WTC11 (cell line): ENCODE measurements around the gene SKIC8. TPM values are rescaled to one million over a fixed set of nuclear protein-coding genes. Genes with fewer than 3 reads are reported as not detected.

Experiments used
- ATAC-seq: fragments of 200-7000 bp; cut with Tn5 transposase; 2 replicates; pipeline ENCODE4 v1.10.0; 2021; ENCODE audit warnings: mild to moderate bottlenecking, moderate library complexity
- CTCF ChIA-PET: fragments of 300-600 bp; sonication (Branson Sonifier 250); formaldehyde crosslinking; loops from one replicate; lab custom pipeline; 2021; ENCODE audit warnings: antibody characterized with exemption; lab: Charles Lee
- POLR2A ChIA-PET: fragments of 350-600 bp; sonication (Branson Sonifier 250); formaldehyde crosslinking; loops from one replicate; lab custom pipeline; 2021; ENCODE audit warnings: antibody characterized with exemption; lab: Charles Lee
- DNase-seq: peaks from one replicate; pipeline ENCODE4 v3.0.0; 2021; ENCODE audit warnings: low spot score
- H3K27ac Mint-ChIP-seq: 2 replicates; pipeline ENCODE4 v1.8.0; 2021; ENCODE audit warnings: mixed read lengths
- H3K27me3 Mint-ChIP-seq: 2 replicates; pipeline ENCODE4 v1.8.0; 2021; ENCODE audit warnings: low read depth, mild to moderate bottlenecking, moderate library complexity, mixed read lengths
- H3K36me3 Mint-ChIP-seq: 2 replicates; pipeline ENCODE4 v1.8.0; 2021; ENCODE audit warnings: mixed read lengths
- H3K4me1 Mint-ChIP-seq: 2 replicates; pipeline ENCODE4 v1.8.0; 2022; ENCODE audit warnings: mixed read lengths
- H3K4me3 Mint-ChIP-seq: 2 replicates; pipeline ENCODE4 v1.8.0; 2021; ENCODE audit warnings: mild to moderate bottlenecking, moderate library complexity, mixed read lengths
- H3K9me3 Mint-ChIP-seq: 2 replicates; pipeline ENCODE4 v1.8.0; 2021; ENCODE audit warnings: mixed read lengths
- CTCF ChIP-seq: fragments of 200-600 bp; IDR thresholded peaks from 2 replicates; pipeline ENCODE4 v1.8.0; 2022; ENCODE audit warnings: antibody characterized with exemption
- HMGA2 ChIP-seq: fragments of 250-450 bp; sonication (Bioruptor Pico); IDR thresholded peaks from 2 replicates; pipeline ENCODE4 v1.4.0; 2021; ENCODE audit warnings: mild to moderate bottlenecking, moderate library complexity
- KAT7 ChIP-seq: sonication (generic); formaldehyde crosslinking; IDR thresholded peaks from 2 replicates; pipeline ENCODE4 v1.8.1; 2023; ENCODE audit warnings: missing genetic modification reagents, mild to moderate bottlenecking, borderline replicate concordance
- MLX ChIP-seq: sonication (generic); formaldehyde crosslinking; IDR thresholded peaks from 2 replicates; pipeline ENCODE4 v1.8.1; 2023; ENCODE audit warnings: mild to moderate bottlenecking, missing genetic modification reagents, moderate library complexity
- NFATC4 ChIP-seq: fragments of 250-450 bp; sonication (Bioruptor Pico); IDR thresholded peaks from 2 replicates; pipeline ENCODE4 v1.9.0; 2021; ENCODE audit warnings: mild to moderate bottlenecking
- RELA ChIP-seq: sonication (generic); formaldehyde crosslinking; IDR thresholded peaks from 2 replicates; pipeline ENCODE4 v1.8.1; 2022; ENCODE audit warnings: missing genetic modification reagents, mild to moderate bottlenecking, borderline replicate concordance
- SP1 ChIP-seq: sonication (generic); formaldehyde crosslinking; conservative IDR thresholded peaks from 2 replicates; pipeline ENCODE4 v1.8.1; 2022; ENCODE audit warnings: missing genetic modification reagents
- TCF7 ChIP-seq: sonication (generic); formaldehyde crosslinking; IDR thresholded peaks from 2 replicates; pipeline ENCODE4 v1.8.0; 2022; ENCODE audit warnings: mild to moderate bottlenecking, low read depth, missing genetic modification reagents, moderate library complexity
- TEAD4 ChIP-seq: sonication (generic); formaldehyde crosslinking; IDR thresholded peaks from 2 replicates; pipeline ENCODE4 v1.8.0; 2022; ENCODE audit warnings: mild to moderate bottlenecking, missing genetic modification reagents
- ZMAT4 ChIP-seq: fragments of 250-450 bp; sonication (Bioruptor Pico); IDR thresholded peaks from 2 replicates; pipeline ENCODE4 v1.9.0; 2021; ENCODE audit warnings: mild to moderate bottlenecking
- ZNF532 ChIP-seq: fragments of 250-450 bp; sonication (Bioruptor Pico); IDR thresholded peaks from 2 replicates; pipeline ENCODE4 v1.9.0; 2021; ENCODE audit warnings: mild to moderate bottlenecking, borderline replicate concordance
- ZSCAN18 ChIP-seq: fragments of 250-450 bp; sonication (Bioruptor Pico); IDR thresholded peaks from 2 replicates; pipeline ENCODE4 v2.1.2; 2022; ENCODE audit warnings: mild to moderate bottlenecking, moderate library complexity
- total RNA-seq: library from RNA; stranded (reverse); gene quantifications from 3 replicates; pipeline ENCODE4 v1.2.3, GENCODE V29; 2021
- TF ChIP-seq, protein P1 (sequence below): sonication (generic); formaldehyde crosslinking; conservative IDR thresholded peaks from 2 replicates; pipeline ENCODE4 v1.8.1; 2023; ENCODE audit warnings: mild to moderate bottlenecking, low read depth, missing genetic modification reagents, moderate library complexity
- TF ChIP-seq, protein P2 (sequence below): fragments of 250-450 bp; sonication (Bioruptor Pico); conservative IDR thresholded peaks from 2 replicates; pipeline ENCODE4 v1.9.0; 2021; ENCODE audit warnings: mild to moderate bottlenecking
- TF ChIP-seq, protein P3 (sequence below): sonication (generic); formaldehyde crosslinking; IDR thresholded peaks from 2 replicates; pipeline ENCODE4 v1.8.1; 2022; ENCODE audit warnings: low read depth, mild to moderate bottlenecking, moderate library complexity, missing genetic modification reagents, borderline replicate concordance

Gene SKIC8
- total RNA-seq, 1 experiment from 2014 or later, result 55.6 TPM

DNA sequence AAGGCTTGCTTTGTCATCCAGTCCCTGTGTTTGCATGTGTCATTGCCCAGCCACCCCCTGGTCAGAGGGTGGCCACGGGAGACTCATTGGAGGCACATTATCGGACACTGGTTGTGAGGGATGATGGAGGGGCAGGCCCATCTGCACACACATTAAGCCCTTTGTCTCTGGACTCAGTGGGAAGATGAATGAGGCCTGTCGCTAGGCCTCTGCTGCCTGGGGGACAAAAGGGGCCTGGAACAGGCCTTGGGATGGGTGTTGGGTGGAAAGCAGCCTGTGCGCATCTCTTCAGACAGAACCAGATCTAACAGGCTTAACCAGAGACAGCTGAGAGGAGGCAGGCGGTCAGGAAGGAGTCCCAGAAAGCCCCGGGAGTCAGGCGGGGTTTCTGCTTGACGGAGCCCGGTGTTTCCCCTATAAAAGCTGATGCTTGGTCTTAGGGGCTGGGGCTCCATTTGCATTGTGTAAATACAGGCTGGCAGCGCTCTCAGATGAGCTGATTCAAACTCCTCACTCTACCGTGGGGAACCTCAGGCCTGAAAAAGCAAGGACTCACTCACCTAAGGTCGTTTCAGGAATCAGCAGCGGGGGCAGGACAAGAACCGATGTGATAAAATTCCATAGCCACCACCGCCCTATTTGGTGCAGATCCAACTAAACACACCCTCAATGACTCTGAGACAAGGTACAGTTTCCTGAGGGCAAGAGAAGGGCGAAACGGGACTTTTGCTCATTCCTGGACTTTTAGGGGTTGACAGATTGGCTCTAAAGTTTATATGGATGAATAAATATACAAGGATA lies 17.1 kb upstream of the SKIC8 start (continued):
- TF ChIP-seq, protein P1, sequence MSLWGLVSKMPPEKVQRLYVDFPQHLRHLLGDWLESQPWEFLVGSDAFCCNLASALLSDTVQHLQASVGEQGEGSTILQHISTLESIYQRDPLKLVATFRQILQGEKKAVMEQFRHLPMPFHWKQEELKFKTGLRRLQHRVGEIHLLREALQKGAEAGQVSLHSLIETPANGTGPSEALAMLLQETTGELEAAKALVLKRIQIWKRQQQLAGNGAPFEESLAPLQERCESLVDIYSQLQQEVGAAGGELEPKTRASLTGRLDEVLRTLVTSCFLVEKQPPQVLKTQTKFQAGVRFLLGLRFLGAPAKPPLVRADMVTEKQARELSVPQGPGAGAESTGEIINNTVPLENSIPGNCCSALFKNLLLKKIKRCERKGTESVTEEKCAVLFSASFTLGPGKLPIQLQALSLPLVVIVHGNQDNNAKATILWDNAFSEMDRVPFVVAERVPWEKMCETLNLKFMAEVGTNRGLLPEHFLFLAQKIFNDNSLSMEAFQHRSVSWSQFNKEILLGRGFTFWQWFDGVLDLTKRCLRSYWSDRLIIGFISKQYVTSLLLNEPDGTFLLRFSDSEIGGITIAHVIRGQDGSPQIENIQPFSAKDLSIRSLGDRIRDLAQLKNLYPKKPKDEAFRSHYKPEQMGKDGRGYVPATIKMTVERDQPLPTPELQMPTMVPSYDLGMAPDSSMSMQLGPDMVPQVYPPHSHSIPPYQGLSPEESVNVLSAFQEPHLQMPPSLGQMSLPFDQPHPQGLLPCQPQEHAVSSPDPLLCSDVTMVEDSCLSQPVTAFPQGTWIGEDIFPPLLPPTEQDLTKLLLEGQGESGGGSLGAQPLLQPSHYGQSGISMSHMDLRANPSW (CRISPR knock-in tag), result no peak
- TF ChIP-seq, protein P2, sequence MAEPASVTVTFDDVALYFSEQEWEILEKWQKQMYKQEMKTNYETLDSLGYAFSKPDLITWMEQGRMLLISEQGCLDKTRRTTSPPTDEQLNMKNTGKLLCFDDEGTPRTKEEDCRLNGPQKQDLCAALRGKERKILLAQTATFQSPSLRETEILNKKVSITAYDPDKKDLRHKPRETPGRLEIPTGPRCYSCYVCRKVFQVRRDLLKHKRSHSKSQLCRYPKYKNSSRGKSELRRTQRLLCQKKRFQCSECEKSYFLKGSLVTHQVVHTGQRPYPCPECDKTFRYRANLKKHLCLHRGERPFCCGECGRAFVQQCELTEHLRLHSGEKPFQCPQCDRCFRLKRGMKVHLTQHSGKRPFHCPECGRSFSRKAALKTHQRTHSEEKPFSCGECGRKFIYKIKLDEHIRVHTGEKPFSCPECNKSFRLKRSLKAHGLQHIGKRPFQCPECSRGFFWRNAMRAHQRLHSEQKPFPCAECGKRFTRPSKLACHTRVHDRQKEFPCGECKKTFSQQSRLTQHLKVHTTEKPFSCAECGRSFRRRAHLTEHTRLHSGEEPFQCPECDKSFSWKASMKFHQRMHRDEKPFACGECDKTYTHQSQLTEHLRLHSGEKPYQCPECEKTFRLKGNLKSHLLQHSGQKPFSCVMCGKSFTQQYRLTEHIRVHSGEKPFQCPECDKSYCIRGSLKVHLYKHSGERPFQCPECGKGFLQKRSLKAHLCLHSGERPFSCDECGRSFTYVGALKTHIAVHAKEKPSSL (CRISPR knock-in tag), result no peak
- TF ChIP-seq RELA (no peak), HMGA2 (no peak), ZNF532 (CRISPR knock-in tag) (no peak)

- H3K4me3 Mint-ChIP-seq, result no peak overlapping the region
- TF ChIP-seq SP1 (CRISPR knock-in tag) (0 out of 2 replicates have a peak, but pooled peaks have one; percentile 22), TCF7 (CRISPR knock-in tag) (no peak)
- TF ChIP-seq, all 79 proteins: peak for 1
- POLR2A ChIA-PET, result no interaction called here
- Mint-ChIP-seq H3K27ac (peak overlapping the region; percentile 95), H3K36me3 (no peaks in the 10 kb centered on the region), H3K9me3 (no peaks in the 10 kb centered on the region), H3K4me1 (peaks cover 36% of the 10 kb centered on the region), H3K27me3 (no peaks in the 10 kb centered on the region)
- CTCF ChIA-PET, result interaction anchor here (0.7 to 3.2 kb wide), 22 partner anchors 8 to 323 kb away, joined by 3 to 31 read pairs (median 6); partner anchors contain the start of genes CHRNA5, CRABP1, IREB2 and SKIC8
- peak; percentile 75 for DNase-seq
- ATAC-seq, result peak; percentile 91
Observed at GRCh38 chr15:78315686-78316282, 16.4 kb upstream of the SKIC8 start.

- CTCF ChIA-PET, result interaction anchor here (1.1 kb wide), 1 partner anchor 109 kb away, joined by 5 read pairs; no protein-coding TSS in a partner anchor
- ATAC-seq (no peak), DNase-seq (no peak)
- peaks cover 36% of the 10 kb centered on the region for H3K4me1 Mint-ChIP-seq
- H3K9me3 Mint-ChIP-seq, result no peaks in the 10 kb centered on the region
- no peak overlapping the region; the same call in 1 of the 2 replicates for H3K27ac Mint-ChIP-seq
- H3K27me3 Mint-ChIP-seq, result no peaks in the 10 kb centered on the region
- H3K4me3 Mint-ChIP-seq, result no peak overlapping the region
- H3K36me3 Mint-ChIP-seq, result no peaks in the 10 kb centered on the region
- POLR2A ChIA-PET, result no interaction called here
- TF ChIP-seq RELA (no peak), MLX (CRISPR knock-in tag) (no peak), CTCF (no peak), TEAD4 (CRISPR knock-in tag) (no peak), NFATC4 (CRISPR knock-in tag) (no peak), ZSCAN18 (CRISPR knock-in tag) (no peak), KAT7 (CRISPR knock-in tag) (no peak), ZMAT4 (CRISPR knock-in tag) (no peak)
- TF ChIP-seq, protein P3, sequence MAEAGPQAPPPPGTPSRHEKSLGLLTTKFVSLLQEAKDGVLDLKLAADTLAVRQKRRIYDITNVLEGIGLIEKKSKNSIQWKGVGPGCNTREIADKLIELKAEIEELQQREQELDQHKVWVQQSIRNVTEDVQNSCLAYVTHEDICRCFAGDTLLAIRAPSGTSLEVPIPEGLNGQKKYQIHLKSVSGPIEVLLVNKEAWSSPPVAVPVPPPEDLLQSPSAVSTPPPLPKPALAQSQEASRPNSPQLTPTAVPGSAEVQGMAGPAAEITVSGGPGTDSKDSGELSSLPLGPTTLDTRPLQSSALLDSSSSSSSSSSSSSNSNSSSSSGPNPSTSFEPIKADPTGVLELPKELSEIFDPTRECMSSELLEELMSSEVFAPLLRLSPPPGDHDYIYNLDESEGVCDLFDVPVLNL (CRISPR knock-in tag), result no peak
Observed at GRCh38 chr15:78314181-78314581, 14.8 kb upstream of the SKIC8 start.
